Measurements from ENCODE around the gene ECT2L. TPM values are rescaled to one million over a fixed set of nuclear protein-coding genes. Genes with fewer than 3 reads are reported as not detected.

Gene ECT2L
- total and polyA plus RNA-seq, 4 donors: under 0.01 to 0.32 TPM; not detected in 2

DNA sequence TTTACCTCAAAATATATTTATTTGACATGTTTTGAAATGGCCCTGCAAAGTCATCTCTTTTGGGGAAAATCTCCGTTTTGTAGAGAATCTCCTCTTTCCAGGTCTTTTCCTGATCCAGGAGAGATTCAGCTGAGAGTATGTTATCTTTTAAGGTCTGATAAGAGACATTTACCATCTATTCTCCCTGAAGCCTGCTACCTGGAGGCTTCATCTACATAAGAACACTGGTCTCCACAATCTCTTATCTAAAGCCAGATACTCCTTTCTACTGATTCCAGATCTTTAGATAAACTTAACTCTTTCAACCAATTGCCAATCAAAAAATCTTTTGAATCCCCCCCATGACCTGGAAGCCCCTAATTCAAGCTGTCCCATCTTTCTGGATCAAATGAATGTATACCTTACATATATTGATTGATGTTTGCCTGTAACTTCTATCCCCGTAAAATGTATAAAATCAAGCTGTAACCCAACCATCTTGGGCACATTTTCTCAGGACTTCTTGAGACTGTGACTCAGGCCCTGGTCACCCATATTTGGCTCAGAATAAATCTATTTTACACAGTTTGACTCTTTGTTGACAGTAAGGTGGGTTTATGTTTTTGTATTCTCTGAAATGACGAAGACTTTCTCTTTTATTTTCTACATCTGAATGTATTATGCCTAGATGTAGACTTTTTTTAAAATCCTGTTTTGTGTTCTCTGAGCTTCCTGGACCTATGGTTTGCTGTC is 95.5 kb downstream of the ECT2L start:
- Histone ChIP-seq H3K9me3 (ENCODE audit: control insufficient read depth in 4 of 4, low read length in 3 of 4) (no peaks in the 10 kb centered on the region), H3K27ac (ENCODE audit: low read depth in 1 of 2, low read length in 2 of 2) (no peak overlapping the region), H3K9ac (ENCODE audit: low read depth in 1 of 2, low read length in 2 of 2) (no peak overlapping the region), H3K4me1 (ENCODE audit: control insufficient read depth in 4 of 4, insufficient read depth in 4 of 4, low read length in 3 of 4) (no peaks in the 10 kb centered on the region), H3K36me3 (ENCODE audit: control insufficient read depth in 4 of 4, insufficient read depth in 3 of 4, low read depth in 1 of 4, low read length in 3 of 4) (no peaks in the 10 kb centered on the region), H3K4me3 (ENCODE audit: low read depth in 1 of 3, low read length in 3 of 3) (no peak overlapping the region), H3K27me3 (ENCODE audit: control insufficient read depth in 4 of 4, insufficient read depth in 4 of 4, low read length in 3 of 4) (no peaks in the 10 kb centered on the region)
- no peak for DNase-seq (ENCODE audit: low spot score)
- TF ChIP-seq, protein P1, sequence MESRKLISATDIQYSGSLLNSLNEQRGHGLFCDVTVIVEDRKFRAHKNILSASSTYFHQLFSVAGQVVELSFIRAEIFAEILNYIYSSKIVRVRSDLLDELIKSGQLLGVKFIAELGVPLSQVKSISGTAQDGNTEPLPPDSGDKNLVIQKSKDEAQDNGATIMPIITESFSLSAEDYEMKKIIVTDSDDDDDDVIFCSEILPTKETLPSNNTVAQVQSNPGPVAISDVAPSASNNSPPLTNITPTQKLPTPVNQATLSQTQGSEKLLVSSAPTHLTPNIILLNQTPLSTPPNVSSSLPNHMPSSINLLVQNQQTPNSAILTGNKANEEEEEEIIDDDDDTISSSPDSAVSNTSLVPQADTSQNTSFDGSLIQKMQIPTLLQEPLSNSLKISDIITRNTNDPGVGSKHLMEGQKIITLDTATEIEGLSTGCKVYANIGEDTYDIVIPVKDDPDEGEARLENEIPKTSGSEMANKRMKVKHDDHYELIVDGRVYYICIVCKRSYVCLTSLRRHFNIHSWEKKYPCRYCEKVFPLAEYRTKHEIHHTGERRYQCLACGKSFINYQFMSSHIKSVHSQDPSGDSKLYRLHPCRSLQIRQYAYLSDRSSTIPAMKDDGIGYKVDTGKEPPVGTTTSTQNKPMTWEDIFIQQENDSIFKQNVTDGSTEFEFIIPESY (IDR thresholded peaks at IDR 0.05): no peak
- TF ChIP-seq, protein P2, sequence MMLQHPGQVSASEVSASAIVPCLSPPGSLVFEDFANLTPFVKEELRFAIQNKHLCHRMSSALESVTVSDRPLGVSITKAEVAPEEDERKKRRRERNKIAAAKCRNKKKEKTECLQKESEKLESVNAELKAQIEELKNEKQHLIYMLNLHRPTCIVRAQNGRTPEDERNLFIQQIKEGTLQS (IDR thresholded peaks at IDR 0.05): no peak
- no peak for TF ChIP-seq RAD21 (IDR thresholded peaks at IDR 0.05)
- no peak for TF ChIP-seq HNF4A (conservative IDR thresholded peaks at IDR 0.05)
- no peak for TF ChIP-seq YY1 (IDR thresholded peaks at IDR 0.05)
- 90% methylated on average over 3 of the region's 3 CpGs for WGBS

DNA sequence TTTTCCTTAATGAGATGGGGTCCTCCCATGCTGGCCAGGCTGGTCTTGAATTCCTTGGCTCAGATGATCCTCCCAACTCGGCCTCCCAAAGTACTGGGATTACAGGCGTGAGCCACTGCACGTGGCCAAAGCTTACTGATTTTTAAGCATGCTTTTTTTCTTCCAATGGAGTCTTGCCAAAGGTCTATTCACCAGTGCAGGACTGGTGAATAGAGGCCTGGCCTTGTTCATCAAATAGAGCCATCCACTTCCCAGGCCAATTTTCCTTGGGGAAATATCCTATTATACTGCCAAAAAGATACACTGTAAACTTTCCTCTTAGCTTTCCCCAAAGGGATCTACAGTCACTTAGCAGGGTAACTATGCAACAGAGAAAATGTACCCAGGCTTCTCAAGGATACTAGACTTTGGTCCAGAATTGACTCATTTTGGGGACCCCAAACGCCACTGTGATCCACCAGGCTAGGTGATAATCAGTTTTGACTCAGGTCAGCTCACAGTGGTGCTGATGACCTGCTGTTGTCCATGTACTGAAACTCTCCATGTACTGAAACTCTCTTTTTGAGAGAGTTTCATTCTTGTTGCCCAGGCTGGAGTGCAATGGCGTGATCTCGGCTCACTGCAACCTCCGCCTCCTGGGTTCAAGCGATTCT is 100.3 kb downstream of the ECT2L start:
- no peaks in the 10 kb centered on the region for H3K27me3 ChIP-seq (ENCODE audit: control insufficient read depth in 4 of 4, insufficient read depth in 4 of 4, low read length in 3 of 4)
- H3K4me3 ChIP-seq (ENCODE audit: low read depth in 1 of 3, low read length in 3 of 3): no peak overlapping the region
- no peak overlapping the region for H3K27ac ChIP-seq (ENCODE audit: low read depth in 1 of 2, low read length in 2 of 2)
- H3K36me3 ChIP-seq (ENCODE audit: control insufficient read depth in 4 of 4, insufficient read depth in 3 of 4, low read depth in 1 of 4, low read length in 3 of 4): peaks cover 0 to 15% (median 7%) of the 10 kb centered on the region in 4 donors
- H3K9ac ChIP-seq (ENCODE audit: low read depth in 1 of 2, low read length in 2 of 2): no peak overlapping the region
- H3K4me1 ChIP-seq (ENCODE audit: control insufficient read depth in 4 of 4, insufficient read depth in 4 of 4, low read length in 3 of 4): no peaks in the 10 kb centered on the region
- H3K9me3 ChIP-seq (ENCODE audit: control insufficient read depth in 4 of 4, low read length in 3 of 4): no peaks in the 10 kb centered on the region
- no peak for DNase-seq (ENCODE audit: low spot score)
- WGBS: 95% methylated on average over 8 of the region's 8 CpGs
- TF ChIP-seq NR2F2 (IDR thresholded peaks at IDR 0.05) (no peak), FOXA1 (IDR thresholded peaks at IDR 0.05) (no peak), JUND (IDR thresholded peaks at IDR 0.05) (no peak), TAF1 (conservative IDR thresholded peaks at IDR 0.05) (no peak), EGR1 (IDR thresholded peaks at IDR 0.05; ENCODE audit: low read depth in 2 of 2) (no peak), HNF4A (conservative IDR thresholded peaks at IDR 0.05) (no peak), RAD21 (IDR thresholded peaks at IDR 0.05) (no peak), FOXA2 (IDR thresholded peaks at IDR 0.05) (no peak), RXRA (IDR thresholded peaks at IDR 0.05) (no peak)
- TF ChIP-seq, protein P3, sequence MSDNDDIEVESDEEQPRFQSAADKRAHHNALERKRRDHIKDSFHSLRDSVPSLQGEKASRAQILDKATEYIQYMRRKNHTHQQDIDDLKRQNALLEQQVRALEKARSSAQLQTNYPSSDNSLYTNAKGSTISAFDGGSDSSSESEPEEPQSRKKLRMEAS (IDR thresholded peaks at IDR 0.05): no peak
- TF ChIP-seq, protein P4, sequence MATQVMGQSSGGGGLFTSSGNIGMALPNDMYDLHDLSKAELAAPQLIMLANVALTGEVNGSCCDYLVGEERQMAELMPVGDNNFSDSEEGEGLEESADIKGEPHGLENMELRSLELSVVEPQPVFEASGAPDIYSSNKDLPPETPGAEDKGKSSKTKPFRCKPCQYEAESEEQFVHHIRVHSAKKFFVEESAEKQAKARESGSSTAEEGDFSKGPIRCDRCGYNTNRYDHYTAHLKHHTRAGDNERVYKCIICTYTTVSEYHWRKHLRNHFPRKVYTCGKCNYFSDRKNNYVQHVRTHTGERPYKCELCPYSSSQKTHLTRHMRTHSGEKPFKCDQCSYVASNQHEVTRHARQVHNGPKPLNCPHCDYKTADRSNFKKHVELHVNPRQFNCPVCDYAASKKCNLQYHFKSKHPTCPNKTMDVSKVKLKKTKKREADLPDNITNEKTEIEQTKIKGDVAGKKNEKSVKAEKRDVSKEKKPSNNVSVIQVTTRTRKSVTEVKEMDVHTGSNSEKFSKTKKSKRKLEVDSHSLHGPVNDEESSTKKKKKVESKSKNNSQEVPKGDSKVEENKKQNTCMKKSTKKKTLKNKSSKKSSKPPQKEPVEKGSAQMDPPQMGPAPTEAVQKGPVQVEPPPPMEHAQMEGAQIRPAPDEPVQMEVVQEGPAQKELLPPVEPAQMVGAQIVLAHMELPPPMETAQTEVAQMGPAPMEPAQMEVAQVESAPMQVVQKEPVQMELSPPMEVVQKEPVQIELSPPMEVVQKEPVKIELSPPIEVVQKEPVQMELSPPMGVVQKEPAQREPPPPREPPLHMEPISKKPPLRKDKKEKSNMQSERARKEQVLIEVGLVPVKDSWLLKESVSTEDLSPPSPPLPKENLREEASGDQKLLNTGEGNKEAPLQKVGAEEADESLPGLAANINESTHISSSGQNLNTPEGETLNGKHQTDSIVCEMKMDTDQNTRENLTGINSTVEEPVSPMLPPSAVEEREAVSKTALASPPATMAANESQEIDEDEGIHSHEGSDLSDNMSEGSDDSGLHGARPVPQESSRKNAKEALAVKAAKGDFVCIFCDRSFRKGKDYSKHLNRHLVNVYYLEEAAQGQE (IDR thresholded peaks at IDR 0.05): no peak
- TF ChIP-seq, protein P1 (IDR thresholded peaks at IDR 0.05): no peak
- TF ChIP-seq, protein P5, sequence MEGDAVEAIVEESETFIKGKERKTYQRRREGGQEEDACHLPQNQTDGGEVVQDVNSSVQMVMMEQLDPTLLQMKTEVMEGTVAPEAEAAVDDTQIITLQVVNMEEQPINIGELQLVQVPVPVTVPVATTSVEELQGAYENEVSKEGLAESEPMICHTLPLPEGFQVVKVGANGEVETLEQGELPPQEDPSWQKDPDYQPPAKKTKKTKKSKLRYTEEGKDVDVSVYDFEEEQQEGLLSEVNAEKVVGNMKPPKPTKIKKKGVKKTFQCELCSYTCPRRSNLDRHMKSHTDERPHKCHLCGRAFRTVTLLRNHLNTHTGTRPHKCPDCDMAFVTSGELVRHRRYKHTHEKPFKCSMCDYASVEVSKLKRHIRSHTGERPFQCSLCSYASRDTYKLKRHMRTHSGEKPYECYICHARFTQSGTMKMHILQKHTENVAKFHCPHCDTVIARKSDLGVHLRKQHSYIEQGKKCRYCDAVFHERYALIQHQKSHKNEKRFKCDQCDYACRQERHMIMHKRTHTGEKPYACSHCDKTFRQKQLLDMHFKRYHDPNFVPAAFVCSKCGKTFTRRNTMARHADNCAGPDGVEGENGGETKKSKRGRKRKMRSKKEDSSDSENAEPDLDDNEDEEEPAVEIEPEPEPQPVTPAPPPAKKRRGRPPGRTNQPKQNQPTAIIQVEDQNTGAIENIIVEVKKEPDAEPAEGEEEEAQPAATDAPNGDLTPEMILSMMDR (IDR thresholded peaks at IDR 0.05; ENCODE audit: low read depth, low read length, missing input control): no peak
- TF ChIP-seq, protein P2 (IDR thresholded peaks at IDR 0.05): no peak
